Calu3 (cell line): ENCODE data around the gene C16orf96. TPM values are rescaled to one million over a fixed set of nuclear protein-coding genes. Genes with fewer than 3 reads are reported as not detected.

ENCODE experiments used
- BruUV-seq: library from RNA; stranded (reverse); fragments of 400-500 nt; replicated peaks from 2 replicates; lab custom pipeline; 2021; lab: Mats Ljungman, UMichigan
- CTCF ChIA-PET: fragments of 300-600 bp; sonication (Branson Sonifier 250); formaldehyde crosslinking; loops from one replicate; lab custom pipeline; 2022; ENCODE audit warnings: antibody characterized with exemption; lab: Charles Lee
- DNase-seq: peaks from one replicate; pipeline ENCODE4 v3.0.0; 2022
- H3K27ac Mint-ChIP-seq: one replicate; pipeline ENCODE4 v1.8.0; 2022; ENCODE audit warnings: mixed read lengths; ENCODE audit not compliant: unreplicated experiment
- H3K27me3 Mint-ChIP-seq: one replicate; pipeline ENCODE4 v1.8.0; 2022; ENCODE audit warnings: mixed read lengths; ENCODE audit not compliant: unreplicated experiment
- H3K36me3 Mint-ChIP-seq: one replicate; pipeline ENCODE4 v1.8.0; 2022; ENCODE audit warnings: mild to moderate bottlenecking, moderate library complexity, mixed read lengths; ENCODE audit not compliant: insufficient read depth, unreplicated experiment
- H3K4me1 Mint-ChIP-seq: one replicate; pipeline ENCODE4 v1.8.0; 2022; ENCODE audit warnings: mild to moderate bottlenecking, low read depth, mixed read lengths; ENCODE audit not compliant: unreplicated experiment
- H3K4me3 Mint-ChIP-seq: one replicate; pipeline ENCODE4 v1.8.0; 2022; ENCODE audit warnings: mild to moderate bottlenecking, low read depth, moderate library complexity, mixed read lengths; ENCODE audit not compliant: unreplicated experiment
- H3K9me3 Mint-ChIP-seq: one replicate; pipeline ENCODE4 v1.8.0; 2022; ENCODE audit warnings: low read depth, mixed read lengths; ENCODE audit not compliant: unreplicated experiment
- CTCF ChIP-seq: fragments of 200-600 bp; IDR thresholded peaks from one replicate; pipeline ENCODE4 v1.8.0; 2022; ENCODE audit warnings: antibody characterized with exemption; ENCODE audit not compliant: unreplicated experiment
- intact Hi-C: fragments of 100-400 bp; cut with micrococcal nuclease; formaldehyde crosslinking; loops from one replicate; pipeline ENCODE4 v1.10.0; 2022; ENCODE audit not compliant: unreplicated experiment
- total RNA-seq: library from RNA; stranded (reverse); gene quantifications from 2 replicates; pipeline ENCODE4 v1.2.3, GENCODE V29; 2022

Gene C16orf96
- total RNA-seq, 1 experiment from 2014 or later = not detected

- no peak overlapping the region for H3K27ac Mint-ChIP-seq
- H3K36me3 Mint-ChIP-seq = peaks cover 22% of the 10 kb centered on the region
- peak overlapping the region; percentile 65 for H3K4me3 Mint-ChIP-seq
- peaks cover 4% of the 10 kb centered on the region for H3K9me3 Mint-ChIP-seq
- no TSS peak for BruUV-seq
- DNase-seq = no peak
- H3K27me3 Mint-ChIP-seq = peaks cover 48% of the 10 kb centered on the region
- CTCF ChIA-PET = interaction anchor here (0.7 to 1.6 kb wide), 3 partner anchors 11 to 1560 kb away, joined by 3 to 9 read pairs (median 4); no protein-coding TSS in a partner anchor
- intact Hi-C loops = no loop called here
- H3K4me1 Mint-ChIP-seq = no peaks in the 10 kb centered on the region
- TF ChIP-seq CTCF = no peak
Observed at GRCh38 chr16:4537376-4538343, 18.5 kb upstream of the C16orf96 start.

GRCh38 chr16:4538350-4539235 is 17.5 kb upstream of the C16orf96 start, which contains the start of gene CDIP1:
Gene CDIP1, minus strand, starts transcription at chr16:4538773. Its CDS starts 24,643 bp downstream, at chr16:4514130.
- peaks cover 22% of the 10 kb centered on the region for H3K36me3 Mint-ChIP-seq
- H3K27me3 Mint-ChIP-seq = peaks cover 57% of the 10 kb centered on the region
- peak; percentile 94 for DNase-seq
- H3K4me3 Mint-ChIP-seq = peak within 1 kb of the TSS; percentile 65
- no TSS peak for BruUV-seq
- CTCF ChIA-PET = interaction anchor here (0.7 to 1.6 kb wide), 5 partner anchors 10 to 1561 kb away, joined by 3 to 9 read pairs (median 3); partner anchors contain the start of gene MGRN1
- H3K27ac Mint-ChIP-seq = peak within 1 kb of the TSS; percentile 96
- no peak for TF ChIP-seq CTCF
- no peaks in the 10 kb centered on the region for H3K4me1 Mint-ChIP-seq
- peaks cover 4% of the 10 kb centered on the region for H3K9me3 Mint-ChIP-seq
- intact Hi-C loops = no loop called here

GRCh38 chr16:4539716-4540284 is 16.3 kb upstream of the C16orf96 start:
- intact Hi-C loops = no loop called here
- CTCF ChIA-PET = no interaction called here
- no peak overlapping the region for H3K4me3 Mint-ChIP-seq
- peak overlapping the region; percentile 55 for H3K27ac Mint-ChIP-seq
- H3K4me1 Mint-ChIP-seq = no peaks in the 10 kb centered on the region
- no TSS peak for BruUV-seq
- peaks cover 67% of the 10 kb centered on the region for H3K27me3 Mint-ChIP-seq
- TF ChIP-seq CTCF = no peak
- DNase-seq = no peak
- H3K36me3 Mint-ChIP-seq = peaks cover 22% of the 10 kb centered on the region
- H3K9me3 Mint-ChIP-seq = peaks cover 4% of the 10 kb centered on the region

- intact Hi-C loops = no loop called here
- no peak overlapping the region for H3K4me3 Mint-ChIP-seq
- H3K36me3 Mint-ChIP-seq = peaks cover 4% of the 10 kb centered on the region
- no TSS peak for BruUV-seq
- H3K9me3 Mint-ChIP-seq = peaks cover 4% of the 10 kb centered on the region
- no peak for DNase-seq
- CTCF ChIA-PET = no interaction called here
- no peak for TF ChIP-seq CTCF
- H3K4me1 Mint-ChIP-seq = no peaks in the 10 kb centered on the region
- peaks cover 70% of the 10 kb centered on the region for H3K27me3 Mint-ChIP-seq
- no peak overlapping the region for H3K27ac Mint-ChIP-seq
Observed at GRCh38 chr16:4544473-4544872, 11.7 kb upstream of the C16orf96 start.
